ENCODE data around the gene DDX51.

The DDX51 gene

GRCh38 chr12:132180648-132181546 is 36.8 kb upstream of the DDX51 start:
- DNase-seq: no peak
- TF ChIP-seq, protein P1, sequence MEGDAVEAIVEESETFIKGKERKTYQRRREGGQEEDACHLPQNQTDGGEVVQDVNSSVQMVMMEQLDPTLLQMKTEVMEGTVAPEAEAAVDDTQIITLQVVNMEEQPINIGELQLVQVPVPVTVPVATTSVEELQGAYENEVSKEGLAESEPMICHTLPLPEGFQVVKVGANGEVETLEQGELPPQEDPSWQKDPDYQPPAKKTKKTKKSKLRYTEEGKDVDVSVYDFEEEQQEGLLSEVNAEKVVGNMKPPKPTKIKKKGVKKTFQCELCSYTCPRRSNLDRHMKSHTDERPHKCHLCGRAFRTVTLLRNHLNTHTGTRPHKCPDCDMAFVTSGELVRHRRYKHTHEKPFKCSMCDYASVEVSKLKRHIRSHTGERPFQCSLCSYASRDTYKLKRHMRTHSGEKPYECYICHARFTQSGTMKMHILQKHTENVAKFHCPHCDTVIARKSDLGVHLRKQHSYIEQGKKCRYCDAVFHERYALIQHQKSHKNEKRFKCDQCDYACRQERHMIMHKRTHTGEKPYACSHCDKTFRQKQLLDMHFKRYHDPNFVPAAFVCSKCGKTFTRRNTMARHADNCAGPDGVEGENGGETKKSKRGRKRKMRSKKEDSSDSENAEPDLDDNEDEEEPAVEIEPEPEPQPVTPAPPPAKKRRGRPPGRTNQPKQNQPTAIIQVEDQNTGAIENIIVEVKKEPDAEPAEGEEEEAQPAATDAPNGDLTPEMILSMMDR (IDR thresholded peaks at IDR 0.05; ENCODE audit: low read depth, low read length, missing control alignments): no peak
- no peak overlapping the region for H3K4me3 ChIP-seq (ENCODE audit: low read depth, low read length)

DNA sequence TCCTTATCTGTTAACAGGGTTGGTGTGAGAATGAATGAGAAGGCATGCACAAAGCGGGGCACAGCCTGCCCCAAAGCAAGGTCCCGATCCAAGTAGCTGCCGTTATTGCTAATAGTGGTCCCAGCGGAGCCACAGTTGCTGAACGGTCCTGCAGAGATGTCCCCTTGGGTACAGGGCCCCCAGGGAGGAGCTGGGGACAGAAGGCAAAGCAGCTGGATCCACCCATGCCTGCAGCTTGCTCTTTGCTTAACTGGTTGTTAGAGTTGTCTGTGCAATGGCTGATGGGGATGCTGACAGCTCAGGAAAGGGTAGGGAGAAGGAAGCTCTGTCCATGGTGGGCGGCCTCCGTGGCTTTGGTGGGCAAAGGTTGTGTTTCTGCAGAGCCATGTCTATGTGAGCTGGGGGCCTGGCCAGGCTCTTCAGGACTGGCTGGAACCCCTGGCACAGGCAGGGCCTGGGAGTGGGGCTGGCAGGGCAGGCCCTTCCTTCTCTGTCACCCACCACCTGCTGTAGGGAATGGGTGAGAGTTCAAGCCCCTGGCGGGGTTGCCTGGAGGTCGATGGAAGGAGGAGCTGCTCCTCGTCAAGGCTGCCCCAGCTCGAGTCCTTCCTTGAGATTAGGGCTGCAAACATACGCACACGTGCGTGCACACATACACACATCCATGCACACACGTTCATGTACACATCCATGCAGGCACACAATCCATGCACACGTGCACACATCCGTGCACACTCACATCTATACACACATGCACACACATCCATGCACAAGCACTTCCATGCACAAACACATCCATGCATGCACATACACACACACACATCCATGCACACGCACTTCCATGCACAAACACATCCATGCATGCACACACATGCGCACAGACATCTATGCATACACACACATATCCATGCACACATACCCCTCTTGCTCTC is 35.6 kb upstream of the DDX51 start:
- Histone ChIP-seq H3K27ac (no peak overlapping the region), H3K27me3 (replicated peaks) (peaks cover 32% of the 10 kb centered on the region), H3K4me3 (ENCODE audit: low read depth, low read length) (no peak overlapping the region), H3K36me3 (replicated peaks) (no peaks in the 10 kb centered on the region)
- in situ Hi-C loops (cut with HindIII; ENCODE audit: low pct_ligation_motif_present, low sequenced_read_pairs): no loop called here
- TF ChIP-seq, protein P1 (IDR thresholded peaks at IDR 0.05; ENCODE audit: low read depth, low read length, missing control alignments): no peak
- DNase-seq: no peak

More at GRCh38 chr12:132180648-132181546, 36.8 kb upstream of the DDX51 start:
- peaks cover 36% of the 10 kb centered on the region for H3K27me3 ChIP-seq (replicated peaks)
- H3K36me3 ChIP-seq (replicated peaks): no peaks in the 10 kb centered on the region
- in situ Hi-C loops (cut with HindIII; ENCODE audit: low pct_ligation_motif_present, low sequenced_read_pairs): no loop called here
- H3K27ac ChIP-seq: no peak overlapping the region

GRCh38 chr12:132178801-132179401 is 34.8 kb upstream of the DDX51 start:
- no peak overlapping the region for H3K27ac ChIP-seq
- peaks cover 33% of the 10 kb centered on the region for H3K27me3 ChIP-seq (replicated peaks)
- no peaks in the 10 kb centered on the region for H3K36me3 ChIP-seq (replicated peaks)
- DNase-seq: no peak
- TF ChIP-seq, protein P1 (IDR thresholded peaks at IDR 0.05; ENCODE audit: low read depth, low read length, missing control alignments): no peak
- no peak overlapping the region for H3K4me3 ChIP-seq (ENCODE audit: low read depth, low read length)
- in situ Hi-C loops (cut with HindIII; ENCODE audit: low pct_ligation_motif_present, low sequenced_read_pairs): no loop called here

GRCh38 chr12:132178316-132178715 is 34.2 kb upstream of the DDX51 start:
- no peaks in the 10 kb centered on the region for H3K36me3 ChIP-seq (replicated peaks)
- peaks cover 33% of the 10 kb centered on the region for H3K27me3 ChIP-seq (replicated peaks)
- TF ChIP-seq, protein P1 (IDR thresholded peaks at IDR 0.05; ENCODE audit: low read depth, low read length, missing control alignments): no peak
- H3K4me3 ChIP-seq (ENCODE audit: low read depth, low read length): no peak overlapping the region
- in situ Hi-C loops (cut with HindIII; ENCODE audit: low pct_ligation_motif_present, low sequenced_read_pairs): no loop called here
- no peak for DNase-seq
- no peak overlapping the region for H3K27ac ChIP-seq

- H3K36me3 ChIP-seq (replicated peaks): no peaks in the 10 kb centered on the region
- no peak for DNase-seq
- H3K27ac ChIP-seq: no peak overlapping the region
- H3K27me3 ChIP-seq (replicated peaks): peaks cover 33% of the 10 kb centered on the region
- TF ChIP-seq, protein P1 (IDR thresholded peaks at IDR 0.05; ENCODE audit: low read depth, low read length, missing control alignments): no peak
- in situ Hi-C loops (cut with HindIII; ENCODE audit: low pct_ligation_motif_present, low sequenced_read_pairs): no loop called here
- no peak overlapping the region for H3K4me3 ChIP-seq (ENCODE audit: low read depth, low read length)
Observed at GRCh38 chr12:132176920-132177551, 32.9 kb upstream of the DDX51 start.
